22Rv1 (cell line): ENCODE results near the gene SLC35F4.

Experiments used
- CTCF ChIP-seq: fragments of 450-650 bp; IDR thresholded peaks from 2 replicates; pipeline ENCODE4 v1.5.1; 2017; ENCODE audit warnings: mild to moderate bottlenecking
- ZFX ChIP-seq: fragments of 450-650 bp; IDR thresholded peaks from 2 replicates; pipeline ENCODE4 v1.6.1; 2017; ENCODE audit warnings: antibody characterized with exemption, borderline replicate concordance

DNA sequence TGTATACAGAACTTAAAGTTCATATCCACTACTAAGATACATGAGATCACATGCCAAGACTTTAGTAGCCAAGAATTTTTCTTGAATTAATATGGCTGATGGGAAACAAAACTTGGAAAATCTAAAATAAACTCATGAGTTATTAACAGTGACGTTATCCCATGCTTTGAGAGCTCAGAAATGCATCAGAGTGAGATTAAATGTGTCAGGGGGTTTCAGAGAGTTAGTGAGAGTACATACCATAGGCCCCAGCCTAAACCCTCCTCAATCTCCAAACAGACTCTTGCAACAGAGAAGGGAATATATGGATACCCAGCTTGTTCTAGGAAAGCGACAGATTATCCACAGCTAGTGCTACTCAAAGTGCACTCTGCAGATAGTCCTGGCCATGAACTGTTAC lies 19.3 kb downstream of the SLC35F4 start:
- TF ChIP-seq CTCF (no peak), ZFX (no peak)
